ENCODE data around the gene COL25A1.

COL25A1 gene

DNA sequence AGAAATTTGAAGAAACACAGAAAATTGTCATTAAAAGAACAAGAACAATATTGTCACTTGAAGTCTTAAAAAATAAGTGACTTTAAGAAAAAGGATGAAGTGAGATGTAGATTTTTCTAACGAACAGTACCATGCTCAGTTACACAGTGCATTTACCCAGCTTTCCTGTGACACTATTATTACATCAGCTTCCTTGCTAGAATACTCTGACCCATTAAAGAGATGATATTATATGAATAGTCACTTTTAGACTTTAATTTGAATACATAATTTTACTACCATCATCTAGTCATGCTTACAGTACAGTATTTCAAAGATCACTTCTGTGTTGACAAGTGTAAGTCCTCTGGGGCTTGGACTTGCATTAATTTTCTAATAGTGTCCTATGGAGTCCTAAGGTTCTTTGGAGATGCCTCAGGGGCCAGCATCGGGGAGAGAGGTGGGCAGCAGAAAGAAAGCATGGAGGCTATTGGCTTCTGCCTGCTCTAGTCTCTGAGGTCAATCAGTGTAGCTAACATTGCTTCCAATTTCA is 10.7 kb downstream of the COL25A1 start:
- DNase-seq, result no peak

DNA sequence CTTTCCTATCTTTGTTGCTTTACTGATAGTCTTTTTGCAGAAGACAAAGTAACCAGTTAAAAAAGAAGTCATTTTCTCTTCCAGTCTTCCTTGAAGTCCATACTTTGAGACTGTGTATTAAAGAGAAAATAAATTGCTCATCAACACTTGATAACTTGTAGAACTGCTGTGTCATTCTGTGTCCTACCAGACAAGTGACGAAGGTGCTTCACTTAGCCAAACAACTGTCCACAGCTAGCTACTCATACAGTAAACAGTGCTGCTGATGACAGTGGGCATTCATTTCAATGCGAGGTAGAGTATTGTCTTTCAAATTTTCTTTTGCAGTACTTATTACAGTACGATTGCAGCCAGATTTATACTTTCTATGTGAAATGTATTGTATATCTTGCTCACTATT is 11.5 kb downstream of the COL25A1 start:
- no peak for DNase-seq

DNA sequence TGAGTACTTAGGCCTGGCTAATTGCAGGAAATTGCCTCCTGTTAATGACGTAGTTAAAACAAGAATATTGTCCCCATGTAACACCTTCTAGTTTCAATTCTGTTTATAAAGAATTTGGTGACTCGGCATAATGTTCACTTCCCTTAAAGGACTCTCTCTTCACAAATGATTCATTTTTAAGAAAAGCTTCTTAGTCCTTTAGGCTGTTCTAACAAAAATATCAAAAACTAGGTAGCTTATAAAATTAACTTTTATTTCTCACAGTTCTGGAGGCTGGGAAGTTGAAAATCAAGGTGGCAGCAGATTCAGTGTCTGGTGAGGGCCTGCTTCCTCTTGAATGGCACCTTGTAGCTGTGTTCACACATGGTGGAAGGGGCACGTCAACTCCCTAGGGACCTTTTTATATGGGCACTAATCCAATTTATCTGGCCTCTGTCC is 23.8 kb downstream of the COL25A1 start:
- no peak for DNase-seq

DNA sequence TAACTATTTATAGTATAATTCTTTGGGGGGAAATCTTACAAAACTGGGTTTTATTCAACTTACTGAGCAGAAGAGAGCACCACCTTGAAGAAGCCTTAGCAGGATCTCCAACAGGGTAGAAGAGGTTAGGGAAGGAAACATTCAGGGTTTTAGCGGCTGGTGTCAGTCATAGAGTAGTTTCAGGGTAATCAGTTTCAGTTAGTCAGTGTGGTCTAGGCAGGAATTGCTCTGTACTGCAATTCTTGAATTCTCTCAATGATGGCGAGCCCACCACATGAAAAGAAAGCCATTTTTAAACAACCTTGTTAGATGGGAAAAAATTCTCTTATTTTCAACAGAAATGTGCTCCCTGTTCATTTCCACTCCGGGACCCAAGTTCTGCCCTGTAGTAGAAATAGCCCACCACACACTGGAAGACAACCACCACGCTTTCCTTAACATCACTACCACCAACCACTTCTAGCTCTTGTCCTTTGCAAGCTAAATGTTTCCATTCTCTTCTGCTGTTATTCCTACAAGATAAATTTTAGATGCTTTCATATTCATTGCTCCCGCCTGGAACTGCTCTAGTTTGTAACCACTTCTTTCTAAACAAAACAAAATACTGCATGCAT is 25.9 kb downstream of the COL25A1 start:
- no peak for DNase-seq

DNA sequence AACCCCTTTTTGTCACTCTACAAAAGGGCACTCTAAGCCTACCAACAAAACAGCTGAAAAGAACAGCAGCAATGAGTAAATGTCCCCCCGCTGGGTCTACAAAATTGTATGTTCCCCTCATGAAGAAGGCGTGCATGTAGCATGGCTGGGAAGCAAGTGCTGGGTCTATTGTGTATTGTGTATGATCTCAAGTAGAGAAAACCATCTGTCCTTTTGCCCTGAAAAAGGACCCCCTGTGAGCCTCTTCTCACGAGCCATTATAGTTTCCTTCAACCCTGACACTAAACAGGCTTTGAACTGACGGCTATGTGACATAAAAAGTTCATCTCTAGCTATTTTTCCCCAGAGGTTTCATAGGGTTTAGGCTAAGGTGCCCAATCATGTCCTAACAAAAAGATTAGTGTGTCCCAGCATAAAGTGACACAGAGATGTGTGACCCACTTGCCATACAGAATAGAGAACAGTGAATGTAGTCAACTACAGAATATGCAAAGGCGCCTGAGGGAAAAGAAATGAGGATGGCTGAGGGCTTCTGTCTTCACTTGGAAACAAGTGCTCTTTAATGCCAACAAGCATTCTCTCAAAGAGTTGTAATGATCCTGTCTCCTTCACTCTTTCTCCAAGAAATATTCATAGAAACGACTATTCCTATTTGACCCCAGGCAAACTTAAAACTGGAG is 27.3 kb downstream of the COL25A1 start:
- DNase-seq, result no peak

DNA sequence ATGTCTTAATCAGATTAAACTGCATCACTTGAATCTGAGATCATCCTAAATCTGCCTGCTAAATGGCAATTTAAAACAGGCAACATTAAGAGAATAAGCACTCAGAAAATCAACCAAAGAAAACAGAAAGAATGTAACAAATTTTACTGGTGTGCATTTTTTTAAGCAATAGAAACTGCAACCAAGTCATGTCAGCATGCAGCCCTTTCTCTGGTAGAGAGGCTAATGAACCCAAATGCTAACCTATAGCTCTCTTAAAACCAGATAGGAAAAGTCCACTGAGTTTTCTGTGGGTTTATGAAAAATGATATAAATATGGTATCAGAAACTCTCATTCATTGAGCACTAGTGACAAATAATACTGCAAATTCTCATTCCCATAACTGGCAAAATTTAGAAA is 35.6 kb downstream of the COL25A1 start:
- DNase-seq, result no peak

DNA sequence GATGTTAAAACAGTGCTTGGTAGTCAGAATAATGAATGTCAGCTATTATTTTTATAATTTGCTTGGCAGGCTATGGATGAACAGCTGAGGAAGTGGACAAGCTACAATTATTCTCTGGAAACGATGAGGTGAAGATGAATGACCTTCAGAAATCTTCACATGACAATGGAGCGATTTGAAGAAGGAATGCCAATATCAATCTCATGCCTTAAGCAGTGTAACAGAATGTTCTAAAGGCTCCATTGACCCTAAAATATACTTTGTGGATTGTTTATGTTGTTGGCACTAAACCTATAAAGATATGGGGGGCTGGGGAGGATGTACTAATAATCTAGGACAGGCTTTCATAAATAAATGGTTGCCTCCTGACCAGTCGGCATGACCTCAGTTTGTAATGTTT is 36.2 kb downstream of the COL25A1 start:
- DNase-seq, result no peak

DNA sequence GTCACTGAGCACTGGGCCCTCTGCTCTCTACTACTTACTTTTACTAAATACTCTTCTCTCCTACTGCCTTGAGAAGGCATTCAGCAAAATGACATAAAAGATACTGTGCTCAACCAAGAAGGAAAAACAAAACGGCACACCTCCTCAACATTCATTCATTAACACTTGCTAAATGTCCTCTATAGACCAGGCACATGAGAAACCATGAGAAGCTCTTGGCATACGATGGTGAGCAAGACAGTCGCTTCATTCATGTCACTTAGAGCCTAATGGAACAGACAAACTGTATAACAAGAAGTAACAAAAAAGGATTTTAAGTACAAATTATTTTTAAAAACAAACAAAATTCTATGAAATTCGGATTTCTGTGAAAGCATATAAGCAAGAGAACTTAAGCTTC is 38.7 kb downstream of the COL25A1 start:
- no peak for DNase-seq

DNA sequence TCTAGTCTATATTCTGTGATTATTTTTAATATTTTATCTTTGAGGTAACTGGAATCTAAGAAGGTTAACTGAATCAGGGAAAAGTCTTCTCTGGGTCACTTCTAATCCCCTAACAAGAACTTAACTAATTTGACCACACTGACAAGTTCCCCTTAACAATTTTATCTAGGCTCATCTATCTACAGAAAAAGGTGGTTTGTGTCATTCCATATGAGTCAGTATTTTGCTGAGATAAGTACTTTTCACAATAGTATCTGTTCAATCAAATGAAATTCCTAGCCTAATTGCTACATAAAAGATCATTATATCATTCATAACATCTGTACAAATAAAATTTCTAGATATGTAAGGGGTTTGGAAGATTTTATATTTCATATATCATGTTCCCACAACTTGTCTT is 45.6 kb downstream of the COL25A1 start:
- DNase-seq, result no peak

DNA sequence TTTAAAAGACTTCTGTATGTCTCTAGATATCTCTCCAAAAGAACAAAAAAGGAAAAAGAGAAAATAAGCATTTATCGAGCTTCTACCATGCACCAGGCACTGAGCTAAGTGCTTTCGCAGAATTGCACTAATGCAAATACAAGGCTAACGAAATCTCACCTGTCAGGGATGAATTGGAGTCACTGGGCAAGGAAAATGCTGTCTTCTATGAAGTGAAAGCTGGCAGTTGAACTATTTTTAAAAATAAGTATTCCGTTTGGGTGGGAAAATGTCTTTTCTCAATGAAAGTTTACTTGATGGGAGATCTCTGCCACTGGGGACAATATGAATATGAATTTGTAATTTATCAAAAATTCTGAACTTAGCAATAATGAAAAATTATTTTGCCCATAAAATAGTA is 47.6 kb downstream of the COL25A1 start:
- DNase-seq, result no peak

DNA sequence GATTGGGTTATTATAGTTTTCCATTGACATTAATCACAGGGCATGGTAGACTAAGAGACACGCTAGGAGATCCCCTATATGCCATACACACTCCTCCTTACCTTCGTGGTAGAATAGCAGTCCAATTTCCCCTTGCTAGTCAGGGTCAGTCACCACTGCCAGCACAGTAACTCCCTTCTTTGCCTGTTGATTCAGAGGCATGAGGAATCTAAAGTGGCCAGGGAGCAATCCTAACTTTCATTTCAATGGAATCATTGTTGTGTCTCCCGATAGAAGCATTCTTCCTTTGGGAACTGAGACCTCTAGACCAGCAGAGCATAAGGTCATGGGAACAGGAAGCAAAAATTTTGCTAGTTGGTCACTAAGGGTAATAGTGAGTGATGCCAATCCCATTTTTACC is 51.1 kb downstream of the COL25A1 start:
- no peak for DNase-seq

DNA sequence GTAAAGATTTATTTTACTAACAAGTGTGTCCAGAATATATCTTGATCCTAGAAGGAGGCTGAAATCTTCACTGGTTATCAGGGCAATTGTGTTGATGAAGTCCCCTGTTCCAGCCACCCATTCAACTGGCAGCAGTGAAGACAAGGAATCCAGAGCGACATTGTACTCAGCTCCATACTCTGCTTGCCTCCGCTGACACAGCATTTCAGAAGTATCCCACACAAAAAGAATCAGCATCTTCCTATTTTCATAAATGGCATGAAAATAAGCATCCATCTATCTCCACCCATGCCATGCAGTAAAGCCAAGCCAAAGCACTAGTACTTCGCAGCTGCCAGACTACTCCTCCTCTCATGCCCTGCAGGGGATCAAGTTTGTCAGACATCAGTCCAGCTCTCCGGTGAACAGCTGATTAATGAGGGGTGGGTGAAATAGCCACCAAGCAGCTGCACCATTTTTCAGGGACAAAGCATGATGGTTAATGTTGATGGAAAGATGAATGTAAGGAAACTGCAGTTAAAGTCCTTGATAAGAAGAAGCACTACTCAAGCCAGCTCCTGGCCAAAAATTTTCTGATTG is 54.0 kb downstream of the COL25A1 start:
- DNase-seq, result no peak

DNA sequence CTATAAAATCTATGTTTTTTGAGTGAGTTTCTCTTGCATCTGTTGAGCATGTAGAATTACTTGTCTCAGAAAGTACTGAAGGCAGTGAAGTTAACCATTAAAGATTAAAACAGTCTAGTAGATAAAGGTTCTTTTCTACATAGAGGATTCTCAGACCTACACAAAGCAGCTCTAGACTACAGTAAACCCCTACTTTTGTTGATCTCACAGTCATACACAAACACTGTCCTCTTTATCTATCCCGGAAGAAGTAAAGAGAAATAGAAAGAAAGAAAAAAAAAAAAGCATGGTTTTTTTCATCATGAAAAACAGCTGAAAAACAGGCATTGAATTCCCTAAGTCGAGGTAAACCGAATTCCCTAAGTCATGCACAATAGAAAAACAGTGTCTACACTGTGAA is 58.6 kb downstream of the COL25A1 start:
- DNase-seq, result no peak

DNA sequence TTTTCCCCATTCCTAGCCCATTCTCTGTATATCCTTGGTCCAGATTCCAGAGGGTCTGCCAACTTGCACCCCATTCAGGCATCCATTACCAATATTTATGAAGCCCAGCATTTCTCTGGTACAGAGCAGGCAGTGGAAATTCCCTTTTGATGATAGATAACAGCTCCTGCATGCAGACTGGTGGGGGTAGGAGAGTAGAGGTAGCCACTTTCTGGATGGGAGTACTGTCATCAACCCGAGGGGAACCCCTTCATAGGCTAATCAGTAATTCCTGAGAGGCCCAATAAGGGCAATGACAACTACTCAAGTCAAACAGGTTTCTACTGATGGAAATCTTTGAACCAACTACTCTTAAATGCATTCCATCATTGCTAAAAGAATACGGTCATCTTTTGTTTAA is 63.7 kb downstream of the COL25A1 start:
- DNase-seq, result no peak

DNA sequence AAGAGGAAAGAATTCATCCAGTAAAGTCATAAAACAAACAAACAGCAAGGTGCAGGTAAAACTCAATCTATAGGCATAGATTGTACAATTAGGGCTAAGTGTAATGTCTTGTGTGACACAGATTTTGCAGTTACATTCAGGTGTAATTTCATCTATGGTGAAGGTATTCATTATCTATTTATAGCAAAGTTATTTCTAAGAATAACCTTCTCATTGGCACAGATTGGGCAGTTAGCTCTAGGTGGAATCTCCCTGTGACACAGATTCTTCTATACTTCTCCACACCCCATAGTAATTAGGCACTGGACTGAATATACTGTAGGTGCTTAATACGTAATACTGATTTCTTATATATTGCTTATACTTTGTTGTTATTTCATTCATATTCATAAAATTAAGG is 66.8 kb downstream of the COL25A1 start:
- no peak for DNase-seq

DNA sequence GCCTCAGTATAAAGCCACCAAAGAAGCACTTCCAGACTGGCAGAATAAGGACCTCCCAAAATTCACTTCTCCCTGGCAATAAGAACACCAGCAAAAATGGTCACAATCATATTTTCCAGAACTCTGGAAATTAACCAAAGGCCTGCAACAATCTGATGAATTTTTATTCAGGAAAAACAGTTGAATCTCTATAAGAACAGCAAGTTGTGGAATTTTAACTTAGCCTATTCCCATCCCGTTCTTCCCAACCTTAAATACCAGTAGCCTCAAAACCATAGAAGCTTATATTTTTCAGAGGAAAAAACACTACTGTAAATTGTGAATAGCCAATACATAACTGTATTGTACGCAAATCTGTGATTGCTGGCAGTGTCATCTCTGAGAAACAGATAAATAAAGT is 67.9 kb downstream of the COL25A1 start:
- DNase-seq, result no peak

DNA sequence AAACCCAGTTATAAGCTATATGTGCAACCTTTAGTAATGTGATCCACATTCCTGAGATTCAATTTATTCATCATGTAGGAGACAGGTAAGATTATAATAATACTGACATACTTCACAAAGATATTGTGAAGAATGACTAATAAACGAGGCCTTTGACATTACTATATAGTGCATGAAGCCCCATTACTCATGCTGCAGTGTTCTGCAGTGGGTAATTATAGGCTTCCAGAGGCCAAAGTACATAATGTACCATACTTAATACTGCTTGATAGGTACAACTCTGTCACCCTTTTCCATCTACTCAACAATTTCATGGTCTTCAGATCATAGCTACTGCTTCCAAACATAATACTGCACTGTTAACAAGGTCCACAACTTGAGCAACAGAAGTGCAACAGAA is 68.9 kb downstream of the COL25A1 start:
- no peak for DNase-seq

DNA sequence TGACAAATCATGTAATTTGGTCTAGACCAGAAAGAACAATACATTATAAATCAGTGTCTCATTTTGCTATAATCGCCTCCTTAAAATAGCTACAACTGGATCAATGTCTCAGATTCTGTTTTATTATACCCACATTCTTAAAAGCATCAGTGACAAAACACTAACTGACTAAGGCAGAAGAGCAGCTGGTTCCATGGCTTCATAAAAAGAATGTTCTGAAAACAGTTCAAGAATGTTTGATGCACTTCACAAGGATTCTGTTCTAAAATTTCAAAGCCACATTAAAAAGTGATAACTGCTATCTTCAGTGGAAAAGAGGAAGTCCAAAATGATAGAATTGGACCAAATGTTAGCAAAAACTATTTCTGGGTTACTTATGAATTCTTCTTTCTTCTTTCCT is 69.8 kb downstream of the COL25A1 start:
- DNase-seq, result no peak

DNA sequence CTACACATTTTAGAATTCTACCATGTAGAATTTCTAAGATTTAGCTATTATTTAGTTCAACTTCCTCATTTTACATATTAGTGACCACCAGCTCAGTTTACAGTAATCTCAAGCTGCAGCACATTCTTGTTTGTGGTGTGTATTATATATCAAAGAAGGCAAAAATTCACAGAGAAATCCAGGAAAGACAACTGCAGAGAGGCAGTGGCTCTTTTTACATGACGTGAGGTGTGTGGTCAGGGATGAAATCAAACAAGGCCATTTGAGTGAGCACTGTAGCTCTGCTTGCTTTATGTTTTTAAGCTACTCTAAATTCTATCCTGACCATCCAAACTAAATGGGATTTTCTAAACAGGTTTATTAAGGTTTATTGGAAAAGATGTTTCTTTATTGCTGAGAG is 71.1 kb downstream of the COL25A1 start:
- no peak for DNase-seq

DNA sequence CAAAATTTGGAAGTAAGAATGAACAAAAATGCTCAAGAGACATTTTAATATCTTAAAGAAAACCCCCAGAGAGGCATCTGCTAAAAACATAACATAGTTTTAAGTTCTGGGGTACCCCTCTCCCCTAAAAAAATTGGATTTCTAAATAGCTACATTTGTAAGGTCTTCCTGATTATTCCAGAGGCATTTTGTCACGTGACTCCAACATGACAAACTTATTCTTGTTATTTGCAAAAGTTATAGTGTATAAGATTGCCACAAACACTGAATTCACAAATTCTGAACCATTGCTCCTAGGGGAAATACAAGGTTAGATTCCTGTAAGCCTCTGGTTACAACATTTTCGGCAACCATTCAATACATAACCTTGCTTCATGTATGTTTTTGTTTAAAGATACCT is 73.4 kb downstream of the COL25A1 start:
- no peak for DNase-seq

DNA sequence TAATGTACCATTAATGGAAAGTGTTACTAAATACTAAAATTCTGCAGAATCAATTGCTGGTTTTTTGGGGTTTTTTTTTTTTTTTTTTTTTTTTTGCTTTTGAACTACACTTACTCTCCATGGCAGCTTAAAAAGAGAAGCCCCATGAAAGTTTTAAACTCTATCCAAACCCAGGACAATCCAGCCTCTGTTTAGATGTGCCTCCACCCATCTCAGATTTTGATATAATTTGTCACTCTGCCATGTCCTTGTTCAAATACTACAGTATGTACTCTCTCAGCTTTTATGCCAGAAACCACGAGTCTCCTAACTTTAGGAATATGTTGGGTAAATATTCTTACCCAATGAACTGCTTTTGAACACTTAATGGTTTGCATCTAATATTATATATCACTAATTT is 84.2 kb downstream of the COL25A1 start:
- no peak for DNase-seq

DNA sequence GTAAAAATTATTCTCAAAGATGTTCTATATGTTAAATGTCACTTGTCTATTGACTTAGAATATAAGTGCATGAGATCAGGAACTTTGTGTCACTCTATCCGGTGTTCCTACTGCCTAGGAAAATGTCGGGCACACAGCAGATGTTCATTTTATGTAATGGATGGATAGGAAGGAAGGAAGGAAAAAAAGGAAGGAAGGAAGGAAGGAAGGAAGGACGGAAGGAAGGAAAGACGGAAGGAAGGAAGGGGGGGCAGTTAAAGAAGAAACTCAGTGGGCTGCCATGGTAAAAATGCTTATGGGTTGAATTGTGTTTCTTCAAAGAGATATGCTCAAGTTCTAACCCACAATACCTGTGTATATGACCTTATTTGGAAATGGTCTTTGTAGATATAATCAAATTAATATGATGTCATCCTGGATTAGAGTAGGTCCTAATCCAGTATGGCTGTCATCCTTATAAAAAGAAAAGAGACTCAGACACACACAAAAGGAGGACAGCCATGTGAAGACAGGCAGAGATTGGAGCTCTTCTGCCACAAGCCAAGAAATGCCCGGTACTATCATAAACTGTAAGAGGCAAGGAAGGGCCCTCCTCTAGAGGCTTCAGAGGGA is 86.3 kb downstream of the COL25A1 start:
- DNase-seq, result no peak

DNA sequence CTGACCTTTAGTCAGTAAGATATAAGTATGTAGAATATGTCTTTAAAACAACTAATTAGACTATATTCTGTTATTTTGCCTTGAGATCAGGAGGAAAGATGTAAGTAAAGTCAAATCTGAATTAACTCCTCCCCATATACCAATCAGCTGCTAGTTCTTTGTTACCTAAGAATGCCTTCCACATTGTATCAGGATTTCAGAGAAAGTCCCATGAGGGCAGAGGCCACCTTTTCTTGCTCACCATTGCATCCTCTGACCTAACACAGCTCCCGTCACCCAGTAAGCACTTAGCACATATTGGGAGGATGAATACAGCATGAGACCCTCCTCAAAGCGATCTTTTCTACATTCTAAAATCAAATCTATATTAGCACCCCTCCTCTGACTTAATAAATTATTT is 87.0 kb downstream of the COL25A1 start:
- no peak for DNase-seq
